Stimulated activated CD8-positive, alpha-beta memory T cell treated with anti-CD3 and anti-CD28 coated beads, Interleukin-15, amount 100 ng/mL, for 48 hours (primary cell): ENCODE data around the gene CAPZB.

Experiments
- DNase-seq, 2 donors: peaks; one replicate each; pipeline ENCODE4 v3.0.0-alpha.2; 2020; ENCODE audit warnings: low read depth in 2 of 2

The CAPZB gene

GRCh38 chr1:19405761-19406487 lies 79.4 kb downstream of the CAPZB start:
- DNase-seq = no peak

DNA sequence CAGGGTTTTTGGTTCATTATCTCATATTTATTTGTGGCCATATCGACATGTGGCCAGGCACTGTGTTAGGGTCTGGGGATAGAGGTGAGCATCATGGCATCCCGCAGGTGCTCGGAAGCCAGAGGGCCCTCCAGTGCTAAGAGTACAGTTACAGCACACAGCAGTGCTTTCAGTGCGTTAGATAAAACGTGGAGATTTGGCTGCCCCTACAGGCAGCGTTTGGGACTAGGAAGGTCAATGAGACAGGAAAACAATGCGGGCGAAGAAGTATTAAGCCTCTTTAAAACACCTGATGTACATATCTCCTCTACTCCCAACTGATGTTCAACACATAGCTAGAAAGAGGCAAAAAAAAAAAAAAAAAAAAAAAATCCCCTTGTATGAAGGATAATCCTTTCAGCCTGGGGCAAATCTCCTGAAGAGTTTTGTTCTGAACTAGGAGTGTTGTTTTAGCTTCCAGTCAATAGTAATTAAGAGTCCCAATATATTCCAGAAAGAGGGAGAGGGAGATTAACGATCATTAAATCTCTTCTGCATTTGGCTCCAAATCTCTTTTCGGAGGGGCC lies 80.1 kb downstream of the CAPZB start:
- no peak for DNase-seq

GRCh38 chr1:19404748-19405147 lies 80.6 kb downstream of the CAPZB start:
- DNase-seq = no peak

DNA sequence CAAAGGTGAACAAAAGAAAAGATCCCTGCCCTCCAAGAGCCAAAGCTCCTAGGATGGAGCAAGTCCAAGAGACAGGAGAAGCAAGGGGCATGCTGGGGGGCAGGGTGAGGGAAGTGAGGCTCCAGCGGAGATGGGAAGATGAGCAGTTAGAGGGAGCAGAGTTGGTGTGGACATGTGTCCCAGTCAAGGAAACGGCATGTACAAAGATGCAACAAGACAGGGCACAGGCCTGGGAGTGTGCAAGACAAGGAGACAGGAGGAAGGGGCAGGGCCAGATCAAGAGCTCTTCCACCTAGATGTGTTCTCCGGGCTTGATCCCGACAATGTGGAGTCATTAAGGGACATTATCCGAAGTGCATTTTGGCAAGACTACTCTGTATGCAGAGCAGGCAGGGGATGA lies 82.1 kb downstream of the CAPZB start:
- DNase-seq = no peak

- no peak for DNase-seq
These were observed 83.1 kb downstream of the CAPZB start for GRCh38 chr1:19402031-19402813.

GRCh38 chr1:19401535-19401889 lies 83.8 kb downstream of the CAPZB start:
- DNase-seq = no peak

GRCh38 chr1:19400875-19401534 lies 84.3 kb downstream of the CAPZB start:
- no peak for DNase-seq

DNA sequence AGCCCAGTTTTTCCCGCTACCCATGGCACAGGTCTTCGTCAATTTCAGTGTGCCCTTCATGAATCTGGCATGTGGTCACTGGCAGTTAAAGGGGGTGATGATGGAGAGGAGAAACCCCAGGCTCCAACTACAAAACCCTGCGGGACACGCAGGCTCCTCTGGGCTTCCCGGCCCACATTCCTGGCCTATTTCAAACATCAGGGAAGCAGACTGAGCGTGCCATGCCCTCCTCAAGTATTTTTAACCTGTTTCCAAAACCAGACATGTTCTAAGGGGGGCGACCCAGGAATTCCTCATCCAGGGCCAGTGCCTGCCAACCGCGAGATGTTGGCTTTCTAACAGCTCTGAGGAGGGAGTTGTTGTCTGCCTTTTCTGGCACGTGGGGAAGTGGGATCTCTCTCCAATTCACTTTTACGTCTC lies 85.1 kb downstream of the CAPZB start:
- DNase-seq = no peak

DNA sequence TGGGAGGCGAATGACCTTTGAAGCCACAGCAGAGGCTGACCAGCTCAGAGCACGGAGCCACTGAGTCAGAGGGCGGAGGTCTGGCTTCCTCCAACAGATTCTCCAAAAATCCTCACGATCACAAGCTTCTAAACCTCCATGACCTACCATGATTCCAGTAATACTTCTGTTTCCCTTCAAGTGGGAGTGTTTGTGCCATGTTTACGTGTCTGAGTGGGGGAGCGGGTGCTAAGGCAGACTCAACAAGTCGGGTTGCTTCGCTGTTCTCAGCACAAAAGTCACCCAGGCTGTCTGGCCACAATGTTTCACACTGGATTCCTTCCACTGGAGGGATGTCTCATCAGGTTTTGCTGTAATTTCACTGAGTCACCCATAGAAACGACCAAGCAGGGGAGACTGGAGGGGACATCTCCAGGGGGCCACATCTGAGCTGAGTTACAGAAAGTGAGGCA lies 87.0 kb downstream of the CAPZB start:
- DNase-seq = peak; percentile 32 to 53

DNA sequence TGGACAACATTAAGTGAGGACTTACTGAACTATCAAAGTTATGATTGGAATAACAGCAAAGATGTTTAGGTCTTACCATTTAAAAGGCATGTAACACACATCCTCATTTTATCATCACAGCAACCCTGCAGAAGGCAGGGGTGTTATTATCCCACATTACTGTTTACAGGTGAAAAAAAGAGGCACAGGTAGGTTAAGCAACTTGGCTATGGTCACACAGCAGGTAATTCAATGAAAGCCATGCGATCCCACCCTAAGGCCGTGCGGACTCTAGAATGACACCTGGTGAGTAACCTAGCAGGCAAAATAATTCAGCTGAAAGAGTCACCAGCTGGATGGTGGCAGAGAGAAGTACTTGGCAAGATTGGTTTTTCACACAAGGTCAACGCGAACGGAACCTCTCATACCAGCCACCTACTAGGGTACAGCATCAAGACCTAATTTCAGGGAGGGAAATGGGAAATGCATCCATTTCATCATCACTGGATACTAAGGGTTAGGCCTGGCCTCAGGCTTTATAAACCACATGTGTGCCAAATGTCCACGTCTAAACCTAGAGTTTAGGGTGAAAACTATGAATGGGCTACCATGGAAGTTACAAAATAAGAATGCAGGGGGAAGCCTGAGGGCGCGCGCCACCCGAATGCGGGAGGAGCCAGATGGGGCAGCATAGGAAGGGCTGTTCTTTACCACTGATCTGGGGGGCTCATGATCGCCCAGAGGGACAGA lies 88.0 kb downstream of the CAPZB start:
- no peak for DNase-seq

GRCh38 chr1:19396280-19396679 lies 89.1 kb downstream of the CAPZB start:
- DNase-seq = no peak

DNA sequence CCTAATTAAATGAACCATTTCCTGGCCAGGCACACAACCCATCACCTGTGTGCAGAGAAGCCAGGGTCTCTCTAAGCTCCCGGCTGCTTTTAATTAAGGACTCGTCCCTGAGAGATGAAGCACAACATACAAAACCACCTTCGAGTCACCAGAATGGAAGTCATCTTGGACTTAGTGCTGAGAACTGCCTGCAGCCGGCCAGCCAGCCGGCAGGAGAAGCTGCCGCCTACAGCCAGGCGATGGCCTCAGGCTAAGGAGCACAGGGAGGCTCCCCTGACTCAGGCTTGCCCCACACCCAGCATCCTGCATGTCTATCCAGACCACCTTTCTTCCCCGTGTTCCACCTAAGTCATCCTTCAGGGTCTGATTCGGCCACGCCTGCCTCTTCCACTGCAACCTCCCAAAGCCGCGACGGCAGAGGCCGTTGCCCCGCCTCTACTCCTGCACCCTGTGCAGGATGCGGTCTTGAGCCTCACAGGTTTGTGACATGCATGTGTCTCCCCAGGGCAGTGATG lies 89.6 kb downstream of the CAPZB start:
- no peak for DNase-seq

- no peak for DNase-seq
These were observed 92.3 kb downstream of the CAPZB start for GRCh38 chr1:19393046-19393445.

- no peak for DNase-seq
These were observed 93.1 kb downstream of the CAPZB start for GRCh38 chr1:19392221-19392620.

DNA sequence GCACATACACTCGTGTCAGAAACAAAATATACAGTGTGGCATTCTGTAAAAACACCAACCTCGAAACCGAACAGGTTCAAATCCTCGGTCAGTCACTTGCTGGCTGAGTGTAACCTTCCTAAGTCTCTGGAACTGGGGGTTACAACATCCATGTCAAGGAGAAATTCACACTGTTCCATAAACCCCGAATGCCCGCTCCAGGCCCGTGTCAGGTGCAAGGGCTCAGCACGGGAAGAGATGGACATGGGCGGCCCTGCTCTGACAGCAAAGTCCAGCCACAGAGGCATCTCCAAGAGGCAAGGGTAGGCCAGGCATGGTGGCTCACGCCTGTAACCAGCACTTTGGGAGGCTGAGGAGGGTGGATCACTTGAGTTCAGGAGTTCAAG lies 93.8 kb downstream of the CAPZB start:
- no peak for DNase-seq

- peak in 1 of 2 donors; percentile 31 for DNase-seq
These were observed 94.3 kb downstream of the CAPZB start for GRCh38 chr1:19390901-19391595.

DNA sequence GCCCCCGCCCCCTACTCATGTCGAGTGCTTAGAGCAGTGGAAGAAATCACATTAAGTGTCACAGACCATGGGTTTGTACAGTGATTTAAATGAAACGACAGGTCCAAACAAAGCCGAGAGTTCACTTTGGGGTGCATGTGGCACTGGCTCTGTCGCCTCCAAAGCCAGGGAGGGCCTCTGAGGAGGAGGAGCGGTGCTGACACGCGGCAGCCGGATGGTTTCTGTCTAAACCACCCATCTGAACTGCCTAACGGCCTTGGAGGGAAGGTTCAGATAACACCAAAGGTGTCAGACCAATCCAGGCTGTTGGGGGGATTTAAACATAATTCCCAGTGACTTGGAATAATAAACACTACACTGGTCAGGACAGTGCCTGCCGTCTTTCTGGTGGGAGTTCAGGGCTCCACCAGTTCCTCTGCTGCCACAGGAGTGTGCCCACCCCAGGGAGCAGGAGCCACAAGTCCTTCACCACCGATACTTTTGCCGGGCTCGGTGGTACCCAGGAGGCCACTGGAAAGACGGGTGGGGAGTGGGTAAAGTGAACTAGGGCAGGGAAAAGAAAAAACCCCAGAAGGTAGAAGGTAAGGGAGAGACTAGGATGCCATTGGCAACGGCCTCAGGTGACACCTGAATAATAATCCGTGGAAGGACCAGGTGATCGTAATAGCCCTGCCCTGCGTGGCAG lies 95.0 kb downstream of the CAPZB start:
- DNase-seq = no peak

- DNase-seq = no peak
These were observed 96.4 kb downstream of the CAPZB start for GRCh38 chr1:19388980-19389379.

- DNase-seq = no peak
These were observed 98.3 kb downstream of the CAPZB start for GRCh38 chr1:19387045-19387467.

DNA sequence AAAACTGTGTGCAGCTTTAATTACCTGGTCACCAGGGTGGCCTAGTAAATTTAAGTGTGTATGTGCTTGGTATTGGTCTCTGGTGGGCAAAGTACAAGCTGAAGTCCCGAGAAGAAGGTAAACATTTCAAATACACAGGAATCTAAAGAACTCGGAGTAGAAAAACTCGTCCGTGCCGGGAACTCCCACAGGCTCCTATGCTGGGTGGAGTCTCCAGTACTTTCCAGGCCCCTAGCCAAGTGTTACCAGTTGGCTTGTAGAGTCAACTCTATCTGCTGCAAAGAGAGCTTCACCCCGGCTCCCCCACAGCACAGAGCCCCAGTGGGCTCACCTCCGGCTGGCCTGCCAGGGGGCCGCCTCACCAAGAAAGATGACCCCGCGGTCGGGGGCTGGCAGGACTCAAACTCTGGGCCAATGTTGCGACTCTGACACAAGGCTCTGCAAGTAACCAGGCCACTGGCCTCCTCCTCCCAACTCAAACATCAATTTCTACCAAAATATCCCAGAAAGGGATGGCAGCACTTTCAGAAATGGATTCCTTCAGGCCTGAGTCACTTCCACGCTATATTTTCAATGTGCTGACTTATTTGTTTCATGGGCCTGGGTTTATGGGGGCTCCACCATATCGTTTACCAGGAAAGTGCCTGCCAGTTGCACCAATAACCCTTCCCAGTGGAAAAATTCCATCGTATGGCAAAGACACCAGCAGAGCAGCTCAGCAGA lies 99.3 kb downstream of the CAPZB start:
- DNase-seq = no peak
